Ecto neural progenitor cell (in vitro differentiated cells): ENCODE results near the gene CDC42EP2.
"Not testable (repeated sequence)": the region's sequence is repeated elsewhere in the genome, so short reads cannot be mapped to it uniquely, and the experiment has no call there.

Experiments used
- DNase-seq: peaks from one replicate; pipeline ENCODE4 v3.0.0-alpha.2; 2018; ENCODE audit warnings: low spot score

Gene CDC42EP2

GRCh38 chr11:65320386-65321075, 5.9 kb downstream of the CDC42EP2 start:
- no peak for DNase-seq

GRCh38 chr11:65321076-65321475, 6.4 kb downstream of the CDC42EP2 start:
- no peak for DNase-seq

GRCh38 chr11:65321828-65322485, 7.3 kb downstream of the CDC42EP2 start:
- no peak for DNase-seq

GRCh38 chr11:65323813-65324212, 9.1 kb downstream of the CDC42EP2 start:
- DNase-seq, result no peak

- no peak for DNase-seq
Measured at GRCh38 chr11:65325435-65325834, 10.8 kb downstream of the CDC42EP2 start.

- no peak for DNase-seq
Measured at GRCh38 chr11:65327021-65327420, 12.4 kb downstream of the CDC42EP2 start.

DNA sequence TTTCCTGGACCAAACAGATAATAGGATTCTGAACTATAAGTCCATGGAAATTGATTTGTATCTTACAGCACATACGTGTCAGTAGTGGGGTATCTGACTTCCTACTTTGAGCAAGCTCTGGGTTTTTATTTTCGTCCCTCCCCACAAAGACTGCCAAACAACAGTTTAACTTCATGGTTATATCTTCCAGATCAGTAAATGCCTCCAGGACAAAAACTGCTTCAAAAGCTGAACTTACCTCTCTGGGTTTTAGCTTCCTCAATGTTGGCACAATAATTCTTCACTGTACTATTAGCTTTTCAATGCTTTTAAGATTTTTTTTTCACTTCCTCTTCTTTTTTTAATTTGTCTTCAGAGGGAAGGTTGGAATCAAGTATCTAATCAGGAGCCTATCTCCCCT, 14.8 kb downstream of the CDC42EP2 start:
- no peak for DNase-seq

- DNase-seq, result peak; percentile 85
Measured at GRCh38 chr11:65329944-65330403, 15.3 kb downstream of the CDC42EP2 start.

- DNase-seq, result no peak
Measured at GRCh38 chr11:65330544-65330943, 15.9 kb downstream of the CDC42EP2 start.

DNA sequence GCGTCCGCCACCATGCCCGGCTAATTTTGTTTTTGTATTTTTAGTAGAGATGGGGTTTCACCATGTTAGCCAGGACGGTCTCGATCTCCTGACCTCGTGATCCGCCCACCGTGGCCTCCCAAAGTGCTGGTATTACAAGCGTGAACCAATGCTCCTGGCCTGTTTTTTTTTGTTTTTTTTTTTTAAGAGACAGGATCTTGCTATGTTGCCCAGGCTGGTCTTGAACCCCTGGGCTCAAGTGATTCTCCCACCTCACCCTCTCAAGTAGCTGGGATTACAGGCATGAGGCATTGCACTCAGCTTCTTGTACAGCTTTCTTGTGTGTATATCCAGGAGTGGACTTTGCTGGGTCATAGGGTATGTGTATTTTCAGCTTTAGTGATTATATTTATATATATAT, 17.9 kb downstream of the CDC42EP2 start:
- DNase-seq, result not testable (repeated sequence)

DNA sequence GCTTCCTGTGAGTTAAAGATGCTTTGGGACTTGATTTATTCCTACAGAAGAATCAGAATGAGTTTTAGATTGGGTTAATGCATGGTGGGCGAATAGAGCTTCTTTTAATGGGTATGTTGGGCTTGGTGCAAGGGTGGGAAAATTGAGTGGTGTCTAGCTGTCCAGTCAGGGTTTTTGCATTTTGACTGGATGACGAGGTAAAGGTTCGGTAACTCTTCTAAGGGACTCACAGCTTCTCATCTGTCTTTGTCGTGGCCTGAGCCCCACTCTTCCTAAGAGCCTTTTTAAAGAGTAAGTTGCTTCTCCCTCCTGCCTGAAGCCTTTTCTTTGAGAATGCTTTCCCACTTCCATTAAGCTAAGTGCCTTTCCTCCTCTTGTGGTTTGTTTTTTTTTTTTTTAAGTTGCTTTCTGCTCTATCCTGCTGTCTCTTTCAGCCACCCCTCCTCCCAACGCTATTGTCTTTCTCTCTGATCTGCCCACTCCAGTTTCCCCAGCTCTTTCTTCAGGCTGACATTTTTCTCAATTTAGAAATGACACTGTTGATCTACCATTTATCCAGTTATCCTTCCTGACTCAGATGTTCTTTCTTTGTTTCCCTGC, 20.1 kb downstream of the CDC42EP2 start:
- DNase-seq, result no peak

GRCh38 chr11:65338676-65339075, 24.0 kb downstream of the CDC42EP2 start:
- no peak for DNase-seq

DNA sequence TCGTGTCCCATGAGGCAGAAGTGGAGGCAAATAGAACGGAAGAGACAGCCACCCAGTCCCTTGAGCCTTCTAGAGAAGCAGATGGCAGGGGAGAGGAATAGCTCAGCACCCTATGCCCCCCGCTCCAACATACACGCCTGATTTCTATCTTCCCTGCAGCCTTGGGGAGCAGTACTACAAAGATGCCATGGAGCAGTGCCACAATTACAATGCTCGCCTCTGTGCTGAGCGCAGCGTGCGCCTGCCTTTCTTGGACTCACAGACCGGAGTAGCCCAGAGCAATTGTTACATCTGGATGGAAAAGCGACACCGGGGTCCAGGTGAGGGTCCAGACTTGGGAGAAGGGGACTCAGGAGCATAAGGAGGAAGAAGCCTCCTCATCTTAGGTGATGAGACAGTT, 25.6 kb downstream of the CDC42EP2 start:
- DNase-seq, result no peak

DNA sequence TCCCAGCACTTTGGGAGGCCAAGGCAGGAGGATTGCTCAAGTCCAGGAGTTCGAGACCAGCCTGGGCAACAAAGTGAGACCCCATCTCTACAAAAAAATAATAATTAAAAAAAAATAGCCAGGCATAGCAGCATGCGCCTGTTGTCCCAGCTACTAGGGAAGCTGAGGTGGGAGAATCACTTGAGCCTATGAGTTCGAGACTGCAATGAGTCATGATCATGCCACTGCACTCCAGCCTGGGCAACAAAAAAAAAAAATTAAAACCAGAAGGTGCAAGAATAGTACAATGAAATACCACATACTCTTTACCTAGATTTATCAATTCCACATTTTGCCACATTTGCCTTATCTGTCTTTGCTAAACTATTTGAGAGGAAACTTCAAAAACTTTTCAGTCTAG, 27.2 kb downstream of the CDC42EP2 start:
- no peak for DNase-seq

GRCh38 chr11:65351511-65351910, 36.8 kb downstream of the CDC42EP2 start:
- no peak for DNase-seq

- DNase-seq, result no peak
Measured at GRCh38 chr11:65352783-65353182, 38.1 kb downstream of the CDC42EP2 start.

DNA sequence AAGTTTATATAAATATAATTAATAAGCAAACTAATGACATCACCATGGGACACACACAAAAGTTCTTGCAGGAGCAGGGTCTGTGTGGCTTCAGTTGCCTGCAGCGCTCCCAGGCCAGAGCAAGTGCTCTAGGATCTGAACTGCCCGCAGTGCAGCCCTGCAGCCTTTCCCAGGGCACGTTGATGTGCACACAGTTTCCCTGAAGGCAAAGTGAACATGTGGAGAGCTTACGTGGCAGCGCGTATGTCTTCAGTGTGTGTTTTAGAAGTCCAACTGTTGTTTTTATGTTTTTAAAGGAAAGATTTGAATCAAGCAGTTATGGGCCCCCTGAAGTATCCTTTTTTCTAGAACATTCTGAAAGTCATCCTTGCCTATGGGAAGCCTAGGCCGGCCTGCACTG, 38.7 kb downstream of the CDC42EP2 start:
- no peak for DNase-seq

GRCh38 chr11:65353900-65354264, 39.2 kb downstream of the CDC42EP2 start:
- no peak for DNase-seq

DNA sequence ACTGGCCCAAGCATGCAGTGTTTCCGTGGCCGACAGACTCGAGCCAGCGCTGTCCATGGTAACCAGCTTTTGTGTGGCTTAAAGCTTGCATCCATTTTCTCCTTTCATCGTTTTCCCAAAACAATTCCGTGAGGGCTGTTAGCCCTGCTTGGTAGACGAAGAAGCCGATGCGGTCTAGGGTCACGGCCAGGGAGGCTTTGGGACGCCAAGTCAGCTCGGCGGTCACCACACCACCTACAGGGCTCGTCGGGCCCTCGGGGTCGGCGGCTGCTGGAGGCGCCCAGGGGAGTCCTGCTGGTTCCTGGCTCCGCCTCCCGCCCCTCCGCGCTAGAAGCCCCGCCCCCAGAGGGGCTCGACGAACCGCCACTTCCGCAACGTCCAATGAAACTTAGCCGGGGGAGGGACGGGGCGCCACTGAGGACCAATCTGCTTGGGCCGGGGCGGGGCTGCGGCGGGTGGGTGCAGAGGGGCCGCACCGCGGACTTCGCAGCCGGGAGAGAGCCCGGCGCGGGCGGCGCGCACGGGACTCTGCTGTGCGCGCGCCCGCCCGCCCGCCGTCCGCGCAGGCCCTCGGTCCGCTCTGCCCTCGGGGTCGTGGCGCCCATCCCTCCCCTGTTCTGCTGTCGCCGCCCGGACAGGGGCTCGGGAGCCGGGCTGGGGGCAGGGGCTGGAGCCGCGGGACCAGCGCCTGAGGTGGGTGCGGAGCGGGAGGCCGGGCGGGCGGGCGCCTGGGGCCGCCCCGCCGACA, 39.8 kb downstream of the CDC42EP2 start, which contains the start of gene TIGD3:
Gene TIGD3, plus strand, starts transcription at position 487 of the 748 bp plus-strand sequence. CDS start 1,058 bp downstream, outside the sequence.
- DNase-seq, result peak; percentile 98

- peak; percentile 65 for DNase-seq
Measured at GRCh38 chr11:65355013-65355775, 40.5 kb downstream of the CDC42EP2 start.

DNA sequence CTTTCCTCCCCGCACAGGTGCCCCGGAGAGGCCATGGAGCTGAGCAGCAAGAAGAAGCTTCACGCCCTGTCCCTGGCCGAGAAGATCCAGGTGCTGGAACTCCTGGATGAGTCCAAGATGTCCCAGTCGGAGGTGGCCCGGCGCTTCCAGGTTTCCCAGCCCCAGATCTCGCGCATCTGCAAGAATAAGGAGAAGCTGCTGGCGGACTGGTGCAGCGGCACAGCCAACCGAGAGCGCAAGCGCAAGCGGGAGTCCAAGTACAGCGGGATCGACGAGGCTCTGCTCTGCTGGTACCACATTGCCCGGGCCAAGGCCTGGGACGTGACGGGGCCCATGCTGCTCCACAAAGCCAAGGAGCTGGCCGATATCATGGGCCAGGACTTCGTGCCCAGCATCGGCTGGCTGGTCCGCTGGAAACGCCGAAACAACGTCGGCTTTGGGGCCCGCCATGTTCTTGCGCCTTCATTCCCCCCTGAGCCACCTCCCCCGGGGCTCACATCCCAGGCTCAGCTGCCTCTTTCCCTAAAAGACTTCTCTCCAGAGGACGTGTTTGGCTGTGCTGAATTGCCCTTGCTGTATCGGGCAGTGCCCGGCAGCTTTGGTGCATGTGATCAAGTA, 41.2 kb downstream of the CDC42EP2 start:
- DNase-seq, result no peak
